ENCODE measurements around the gene AMPD1. TPM values are rescaled to one million over a fixed set of nuclear protein-coding genes. Genes with fewer than 3 reads are reported as not detected.

AMPD1 gene
- total and polyA plus RNA-seq, 2 donors (not counting 1 experiment from before 2014, with no cell fraction given), result 0.18 TPM; not detected in 1

DNA sequence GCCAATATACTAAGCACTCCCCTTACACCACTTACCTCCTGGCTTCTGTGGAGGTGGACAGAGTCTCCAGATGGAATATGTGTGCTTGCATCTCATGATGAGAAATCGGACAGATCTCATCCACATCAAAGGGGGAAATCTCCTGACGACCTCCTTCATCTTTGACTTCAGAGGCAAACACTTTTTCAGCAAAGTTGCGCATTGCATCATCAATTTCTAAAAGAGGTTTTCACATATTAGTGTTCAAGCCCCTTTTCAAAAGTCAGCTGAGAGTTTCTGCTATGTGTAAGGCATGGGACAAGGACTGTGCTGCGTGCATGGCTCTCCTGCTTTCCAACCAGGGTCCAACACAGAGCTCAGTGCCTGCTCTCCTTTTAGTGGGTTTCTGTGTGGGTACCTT is 6.8 kb downstream of the AMPD1 start:
- Histone ChIP-seq H3K36me3 (replicated peaks in 1 of 2; ENCODE audit: control extremely low read depth in 1 of 2, control insufficient read depth in 1 of 2, extremely low read depth in 1 of 2, insufficient read depth in 2 of 2, low read length in 1 of 2) (no peaks in the 10 kb centered on the region), H4K20me1 (ENCODE audit: control insufficient read depth, insufficient read depth, low read length, poor library complexity, severe bottlenecking) (no peaks in the 10 kb centered on the region), H3K4me3 (ENCODE audit: control extremely low read depth in 1 of 5, extremely low read depth in 1 of 5, insufficient read depth in 1 of 5, low read depth in 2 of 5, low read length in 4 of 5) (no peak overlapping the region), H3K79me2 (ENCODE audit: control insufficient read depth, insufficient read depth, low read length) (no peaks in the 10 kb centered on the region), H3K27me3 (replicated peaks in 1 of 4; ENCODE audit: control extremely low read depth in 1 of 4, control insufficient read depth in 3 of 4, insufficient read depth in 4 of 4, low read length in 3 of 4) (peaks cover 0 to 22% (median 12%) of the 10 kb centered on the region in 4 experiments), H3K9me3 (ENCODE audit: control extremely low read depth in 1 of 3, control insufficient read depth in 2 of 3, insufficient read depth in 1 of 3, low read length in 2 of 3) (no peaks in the 10 kb centered on the region), H3K9ac (ENCODE audit: low read length) (no peak overlapping the region), H2AFZ (ENCODE audit: insufficient read depth, low read depth, low read length, poor library complexity, severe bottlenecking) (no peak overlapping the region), H3K4me2 (replicated peaks; ENCODE audit: low read depth, low read length, poor library complexity, severe bottlenecking) (no peak overlapping the region), H3K4me1 (ENCODE audit: control insufficient read depth in 2 of 2, insufficient read depth in 2 of 2, low read length in 2 of 2) (no peaks in the 10 kb centered on the region), H3K27ac (ENCODE audit: low read length in 2 of 2) (no peak overlapping the region)
- Mint-ChIP-seq H3K27me3 (peaks cover 58% of the 10 kb centered on the region), H3K27ac (no peak overlapping the region), H3K9me3 (ENCODE audit: insufficient read depth) (no peaks in the 10 kb centered on the region), H3K4me3 (no peak overlapping the region), H3K4me1 (no peaks in the 10 kb centered on the region)
- DNase-seq (no peak), ATAC-seq (ENCODE audit: low read depth) (no peak)
- 96% methylated on average over 3 of the region's 4 CpGs for WGBS (ENCODE audit: insufficient coverage)
- intact Hi-C loops (cut with micrococcal nuclease), result no loop called here
- ChIA-PET CTCF (no interaction called here), POLR2A (no interaction called here)
- TF ChIP-seq, protein P1, sequence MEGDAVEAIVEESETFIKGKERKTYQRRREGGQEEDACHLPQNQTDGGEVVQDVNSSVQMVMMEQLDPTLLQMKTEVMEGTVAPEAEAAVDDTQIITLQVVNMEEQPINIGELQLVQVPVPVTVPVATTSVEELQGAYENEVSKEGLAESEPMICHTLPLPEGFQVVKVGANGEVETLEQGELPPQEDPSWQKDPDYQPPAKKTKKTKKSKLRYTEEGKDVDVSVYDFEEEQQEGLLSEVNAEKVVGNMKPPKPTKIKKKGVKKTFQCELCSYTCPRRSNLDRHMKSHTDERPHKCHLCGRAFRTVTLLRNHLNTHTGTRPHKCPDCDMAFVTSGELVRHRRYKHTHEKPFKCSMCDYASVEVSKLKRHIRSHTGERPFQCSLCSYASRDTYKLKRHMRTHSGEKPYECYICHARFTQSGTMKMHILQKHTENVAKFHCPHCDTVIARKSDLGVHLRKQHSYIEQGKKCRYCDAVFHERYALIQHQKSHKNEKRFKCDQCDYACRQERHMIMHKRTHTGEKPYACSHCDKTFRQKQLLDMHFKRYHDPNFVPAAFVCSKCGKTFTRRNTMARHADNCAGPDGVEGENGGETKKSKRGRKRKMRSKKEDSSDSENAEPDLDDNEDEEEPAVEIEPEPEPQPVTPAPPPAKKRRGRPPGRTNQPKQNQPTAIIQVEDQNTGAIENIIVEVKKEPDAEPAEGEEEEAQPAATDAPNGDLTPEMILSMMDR (IDR thresholded peaks at IDR 0.05), result no peak
- TF ChIP-seq EZH2 (IDR thresholded peaks at IDR 0.05; ENCODE audit: borderline replicate concordance, insufficient read depth, low read depth, low read length, poor library complexity, severe bottlenecking), result no peak

DNA sequence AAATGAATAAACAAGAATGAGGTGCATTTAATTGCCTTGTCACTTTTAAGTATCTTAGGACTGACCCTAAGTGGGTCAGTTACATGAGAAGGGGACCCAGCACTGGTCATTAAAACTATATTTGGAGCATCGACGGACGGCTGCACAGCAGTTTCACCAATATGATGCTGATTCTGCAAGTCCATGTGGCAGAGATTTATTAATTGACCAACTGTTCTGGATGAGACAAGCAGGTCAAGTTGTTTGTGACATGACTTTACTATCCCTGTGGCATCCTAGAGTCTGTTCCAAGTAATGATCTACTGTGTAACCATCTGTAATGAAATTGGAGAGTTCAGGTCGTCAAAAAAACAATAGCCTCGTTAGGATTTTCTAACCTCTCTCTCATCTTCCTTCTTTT is 9.5 kb downstream of the AMPD1 start:
- Histone ChIP-seq H2AFZ (ENCODE audit: insufficient read depth, low read depth, low read length, poor library complexity, severe bottlenecking) (no peak overlapping the region), H3K27me3 (replicated peaks in 1 of 4; ENCODE audit: control extremely low read depth in 1 of 4, control insufficient read depth in 3 of 4, insufficient read depth in 4 of 4, low read length in 3 of 4) (peaks cover 0 to 22% (median 12%) of the 10 kb centered on the region in 4 experiments), H3K27ac (ENCODE audit: low read length in 2 of 2) (no peak overlapping the region), H3K4me1 (ENCODE audit: control insufficient read depth in 2 of 2, insufficient read depth in 2 of 2, low read length in 2 of 2) (no peaks in the 10 kb centered on the region), H4K20me1 (ENCODE audit: control insufficient read depth, insufficient read depth, low read length, poor library complexity, severe bottlenecking) (no peaks in the 10 kb centered on the region), H3K9me3 (ENCODE audit: control extremely low read depth in 1 of 3, control insufficient read depth in 2 of 3, insufficient read depth in 1 of 3, low read length in 2 of 3) (no peaks in the 10 kb centered on the region), H3K4me2 (replicated peaks; ENCODE audit: low read depth, low read length, poor library complexity, severe bottlenecking) (no peak overlapping the region), H3K9ac (ENCODE audit: low read length) (no peak overlapping the region), H3K79me2 (ENCODE audit: control insufficient read depth, insufficient read depth, low read length) (no peaks in the 10 kb centered on the region), H3K36me3 (replicated peaks in 1 of 2; ENCODE audit: control extremely low read depth in 1 of 2, control insufficient read depth in 1 of 2, extremely low read depth in 1 of 2, insufficient read depth in 2 of 2, low read length in 1 of 2) (no peaks in the 10 kb centered on the region), H3K4me3 (ENCODE audit: control extremely low read depth in 1 of 5, extremely low read depth in 1 of 5, insufficient read depth in 1 of 5, low read depth in 2 of 5, low read length in 4 of 5) (no peak overlapping the region)
- ChIA-PET CTCF (no interaction called here), POLR2A (no interaction called here)
- Mint-ChIP-seq H3K27ac (no peak overlapping the region), H3K9me3 (ENCODE audit: insufficient read depth) (no peaks in the 10 kb centered on the region), H3K27me3 (peaks cover 55% of the 10 kb centered on the region), H3K4me1 (no peaks in the 10 kb centered on the region), H3K4me3 (no peak overlapping the region)
- WGBS (ENCODE audit: insufficient coverage), result 100% methylated on average over 3 of the region's 5 CpGs
- ATAC-seq (ENCODE audit: low read depth), result no peak
- TF ChIP-seq, protein P1 (IDR thresholded peaks at IDR 0.05), result no peak
- TF ChIP-seq EZH2 (IDR thresholded peaks at IDR 0.05; ENCODE audit: borderline replicate concordance, insufficient read depth, low read depth, low read length, poor library complexity, severe bottlenecking), result no peak
- DNase-seq, result no peak
- intact Hi-C loops (cut with micrococcal nuclease), result no loop called here

All from B cell (primary cell).